ENCODE results near the gene C9orf72.

DNA sequence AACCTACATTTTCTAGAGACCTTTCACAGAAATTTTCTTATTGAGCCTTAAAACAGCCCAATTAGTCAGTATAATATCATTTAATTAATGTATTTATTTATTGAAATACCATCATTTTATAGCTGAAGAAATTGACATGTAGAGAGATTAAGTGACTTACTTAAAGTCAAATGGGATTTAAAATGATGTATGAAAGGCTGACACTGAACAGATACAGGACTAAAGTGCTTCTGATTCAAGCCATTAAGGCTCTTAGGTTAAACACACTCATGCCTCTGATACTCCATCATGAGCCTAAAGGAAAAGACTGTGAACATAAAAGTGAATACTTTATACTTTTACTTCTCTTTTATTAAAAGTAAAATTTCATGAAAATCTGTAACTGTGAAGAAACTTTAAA, 12.8 kb downstream of the C9orf72 start:
- TF ChIP-seq, protein P1, sequence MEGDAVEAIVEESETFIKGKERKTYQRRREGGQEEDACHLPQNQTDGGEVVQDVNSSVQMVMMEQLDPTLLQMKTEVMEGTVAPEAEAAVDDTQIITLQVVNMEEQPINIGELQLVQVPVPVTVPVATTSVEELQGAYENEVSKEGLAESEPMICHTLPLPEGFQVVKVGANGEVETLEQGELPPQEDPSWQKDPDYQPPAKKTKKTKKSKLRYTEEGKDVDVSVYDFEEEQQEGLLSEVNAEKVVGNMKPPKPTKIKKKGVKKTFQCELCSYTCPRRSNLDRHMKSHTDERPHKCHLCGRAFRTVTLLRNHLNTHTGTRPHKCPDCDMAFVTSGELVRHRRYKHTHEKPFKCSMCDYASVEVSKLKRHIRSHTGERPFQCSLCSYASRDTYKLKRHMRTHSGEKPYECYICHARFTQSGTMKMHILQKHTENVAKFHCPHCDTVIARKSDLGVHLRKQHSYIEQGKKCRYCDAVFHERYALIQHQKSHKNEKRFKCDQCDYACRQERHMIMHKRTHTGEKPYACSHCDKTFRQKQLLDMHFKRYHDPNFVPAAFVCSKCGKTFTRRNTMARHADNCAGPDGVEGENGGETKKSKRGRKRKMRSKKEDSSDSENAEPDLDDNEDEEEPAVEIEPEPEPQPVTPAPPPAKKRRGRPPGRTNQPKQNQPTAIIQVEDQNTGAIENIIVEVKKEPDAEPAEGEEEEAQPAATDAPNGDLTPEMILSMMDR (optimal IDR thresholded peaks at IDR 0.05 in 1 of 3, IDR thresholded peaks at IDR 0.05 in 1 of 3, conservative IDR thresholded peaks at IDR 0.05 in 1 of 3; ENCODE audit: extremely low read depth in 1 of 3, insufficient read depth in 2 of 3, low read length in 3 of 3) = no peak
- no peak for TF ChIP-seq EZH2 (IDR thresholded peaks at IDR 0.05; ENCODE audit: low read length)
